WTC11 (cell line): ENCODE results near the gene FUT8. TPM values are rescaled to one million over a fixed set of nuclear protein-coding genes. Genes with fewer than 3 reads are reported as not detected.

Experiments
- ATAC-seq: fragments of 200-7000 bp; cut with Tn5 transposase; 2 replicates; pipeline ENCODE4 v1.10.0; 2021; ENCODE audit warnings: mild to moderate bottlenecking, moderate library complexity
- CTCF ChIA-PET: fragments of 300-600 bp; sonication (Branson Sonifier 250); formaldehyde crosslinking; loops from one replicate; lab custom pipeline; 2021; ENCODE audit warnings: antibody characterized with exemption; lab: Charles Lee
- POLR2A ChIA-PET: fragments of 350-600 bp; sonication (Branson Sonifier 250); formaldehyde crosslinking; loops from one replicate; lab custom pipeline; 2021; ENCODE audit warnings: antibody characterized with exemption; lab: Charles Lee
- DNase-seq: peaks from one replicate; pipeline ENCODE4 v3.0.0; 2021; ENCODE audit warnings: low spot score
- H3K27ac Mint-ChIP-seq: 2 replicates; pipeline ENCODE4 v1.8.0; 2021; ENCODE audit warnings: mixed read lengths
- H3K27me3 Mint-ChIP-seq: 2 replicates; pipeline ENCODE4 v1.8.0; 2021; ENCODE audit warnings: low read depth, mild to moderate bottlenecking, moderate library complexity, mixed read lengths
- H3K36me3 Mint-ChIP-seq: 2 replicates; pipeline ENCODE4 v1.8.0; 2021; ENCODE audit warnings: mixed read lengths
- H3K4me1 Mint-ChIP-seq: 2 replicates; pipeline ENCODE4 v1.8.0; 2022; ENCODE audit warnings: mixed read lengths
- H3K4me3 Mint-ChIP-seq: 2 replicates; pipeline ENCODE4 v1.8.0; 2021; ENCODE audit warnings: mild to moderate bottlenecking, moderate library complexity, mixed read lengths
- H3K9me3 Mint-ChIP-seq: 2 replicates; pipeline ENCODE4 v1.8.0; 2021; ENCODE audit warnings: mixed read lengths
- AFF4 ChIP-seq: sonication (generic); formaldehyde crosslinking; IDR thresholded peaks from 2 replicates; pipeline ENCODE4 v1.8.1; 2023; ENCODE audit warnings: mild to moderate bottlenecking, missing genetic modification reagents, borderline replicate concordance
- AR ChIP-seq: fragments of 250-450 bp; sonication (Bioruptor Pico); IDR thresholded peaks from 2 replicates; pipeline ENCODE4 v1.9.0; 2021; ENCODE audit warnings: mild to moderate bottlenecking
- CREM ChIP-seq: sonication (generic); formaldehyde crosslinking; IDR thresholded peaks from 2 replicates; pipeline ENCODE4 v1.8.1; 2022; ENCODE audit warnings: mild to moderate bottlenecking, missing genetic modification reagents, moderate library complexity
- FOXP1 ChIP-seq: sonication (generic); formaldehyde crosslinking; IDR thresholded peaks from 2 replicates; pipeline ENCODE4 v1.8.0; 2022; ENCODE audit warnings: missing genetic modification reagents, mild to moderate bottlenecking, moderate library complexity, borderline replicate concordance
- GABPB1 ChIP-seq: sonication (generic); formaldehyde crosslinking; IDR thresholded peaks from 2 replicates; pipeline ENCODE4 v1.8.1; 2023; ENCODE audit warnings: mild to moderate bottlenecking, missing genetic modification reagents
- GTF2I ChIP-seq: fragments of 250-450 bp; sonication (Bioruptor Pico); conservative IDR thresholded peaks from 2 replicates; pipeline ENCODE4 v1.4.0; 2021; ENCODE audit warnings: mild to moderate bottlenecking
- HMGXB4 ChIP-seq: sonication (generic); formaldehyde crosslinking; IDR thresholded peaks from 2 replicates; pipeline ENCODE4 v1.8.1; 2023; ENCODE audit warnings: mild to moderate bottlenecking, moderate library complexity, missing genetic modification reagents
- IRF2 ChIP-seq: sonication (generic); formaldehyde crosslinking; IDR thresholded peaks from 2 replicates; pipeline ENCODE4 v1.8.0; 2022; ENCODE audit warnings: low read depth, missing genetic modification reagents, borderline replicate concordance
- KAT7 ChIP-seq: sonication (generic); formaldehyde crosslinking; IDR thresholded peaks from 2 replicates; pipeline ENCODE4 v1.8.1; 2023; ENCODE audit warnings: missing genetic modification reagents, mild to moderate bottlenecking, borderline replicate concordance
- NFE2L1 ChIP-seq: sonication (generic); formaldehyde crosslinking; IDR thresholded peaks from 2 replicates; pipeline ENCODE4 v1.8.1; 2023; ENCODE audit warnings: missing genetic modification reagents
- NR3C1 ChIP-seq: sonication (generic); formaldehyde crosslinking; conservative IDR thresholded peaks from 2 replicates; pipeline ENCODE4 v1.8.1; 2023; ENCODE audit warnings: low read depth, mild to moderate bottlenecking, missing genetic modification reagents
- RELA ChIP-seq: sonication (generic); formaldehyde crosslinking; IDR thresholded peaks from 2 replicates; pipeline ENCODE4 v1.8.1; 2022; ENCODE audit warnings: missing genetic modification reagents, mild to moderate bottlenecking, borderline replicate concordance
- RORB ChIP-seq: fragments of 250-450 bp; sonication (Bioruptor Pico); IDR thresholded peaks from 2 replicates; pipeline ENCODE4 v1.9.0; 2021; ENCODE audit warnings: mild to moderate bottlenecking
- ZNF232 ChIP-seq: sonication (generic); formaldehyde crosslinking; IDR thresholded peaks from 2 replicates; pipeline ENCODE4 v1.8.0; 2022; ENCODE audit warnings: mild to moderate bottlenecking, missing genetic modification reagents
- ZNF281 ChIP-seq: sonication (generic); formaldehyde crosslinking; IDR thresholded peaks from 2 replicates; pipeline ENCODE4 v1.8.0; 2023; ENCODE audit warnings: mild to moderate bottlenecking, missing genetic modification reagents
- ZNF532 ChIP-seq: fragments of 250-450 bp; sonication (Bioruptor Pico); IDR thresholded peaks from 2 replicates; pipeline ENCODE4 v1.9.0; 2021; ENCODE audit warnings: mild to moderate bottlenecking, borderline replicate concordance
- ZNF671 ChIP-seq: fragments of 250-450 bp; sonication (Bioruptor Pico); IDR thresholded peaks from 2 replicates; pipeline ENCODE4 v1.8.0; 2021; ENCODE audit warnings: mild to moderate bottlenecking
- total RNA-seq: library from RNA; stranded (reverse); gene quantifications from 3 replicates; pipeline ENCODE4 v1.2.3, GENCODE V29; 2021

FUT8 gene
- total RNA-seq, 1 experiment from 2014 or later: 37.9 TPM

GRCh38 chr14:65496178-65496993 is 83.9 kb downstream of the FUT8 start:
- Mint-ChIP-seq H3K36me3 (peaks cover 7% of the 10 kb centered on the region), H3K4me1 (no peaks in the 10 kb centered on the region), H3K27ac (no peak overlapping the region), H3K4me3 (no peak overlapping the region), H3K9me3 (peaks cover 12% of the 10 kb centered on the region), H3K27me3 (peaks cover 14% of the 10 kb centered on the region)
- no peak for DNase-seq
- CTCF ChIA-PET: no interaction called here
- TF ChIP-seq NR3C1 (CRISPR knock-in tag) (no peak), GTF2I (no peak), AR (CRISPR knock-in tag) (no peak), CREM (CRISPR knock-in tag) (no peak)
- no peak for ATAC-seq
- POLR2A ChIA-PET: no interaction called here

- H3K27me3 Mint-ChIP-seq: peaks cover 39% of the 10 kb centered on the region
- no peak for DNase-seq
- peaks cover 7% of the 10 kb centered on the region for H3K36me3 Mint-ChIP-seq
- no peak overlapping the region for H3K27ac Mint-ChIP-seq
- ChIA-PET CTCF (no interaction called here), POLR2A (no interaction called here)
- H3K9me3 Mint-ChIP-seq: peaks cover 12% of the 10 kb centered on the region
- no peak overlapping the region for H3K4me3 Mint-ChIP-seq
- no peaks in the 10 kb centered on the region for H3K4me1 Mint-ChIP-seq
- no peak for ATAC-seq
- TF ChIP-seq HMGXB4 (CRISPR knock-in tag): no peak
- TF ChIP-seq KAT7 (CRISPR knock-in tag): no peak
- no peak for TF ChIP-seq GABPB1 (CRISPR knock-in tag)
- TF ChIP-seq FOXP1: no peak
- TF ChIP-seq RORB (CRISPR knock-in tag): no peak
- no peak for TF ChIP-seq ZNF281 (CRISPR knock-in tag)
- TF ChIP-seq IRF2 (CRISPR knock-in tag): no peak
- TF ChIP-seq ZNF232 (CRISPR knock-in tag): no peak
- no peak for TF ChIP-seq ZNF532 (CRISPR knock-in tag)
- TF ChIP-seq NFE2L1 (CRISPR knock-in tag): no peak
- TF ChIP-seq RELA (CRISPR knock-in tag): no peak
- TF ChIP-seq ZNF671 (CRISPR knock-in tag): no peak
- no peak for TF ChIP-seq AFF4 (CRISPR knock-in tag)
Observed at GRCh38 chr14:65499138-65499537, 86.6 kb downstream of the FUT8 start.
